GM23338 (cell line): ENCODE results near the gene DPM1.

Experiments used
- CTCF ChIP-seq, 2 experiments: fragments of 200-600 bp in 1 of 2; sonication (generic) in 1 of 2; conservative IDR thresholded peaks; 2 replicates each; pipeline versions ENCODE4 v1.5.1 to v1.6.1; 2016 to 2017; ENCODE audit warnings: antibody characterized with exemption in 2 of 2, low read depth in 2 of 2, mild to moderate bottlenecking in 2 of 2, moderate library complexity in 1 of 2
- EZH2phosphoT487 ChIP-seq: fragments of 200-600 bp; sonication (generic); IDR thresholded peaks from one replicate; pipeline ENCODE4 v1.8.1; 2018; ENCODE audit warnings: antibody characterized with exemption; ENCODE audit not compliant: unreplicated experiment

- TF ChIP-seq CTCF (conservative IDR thresholded peaks at IDR 0.05; ENCODE audit: low read depth in 2 of 2) (no peak), EZH2phosphoT487 (no peak)
Measured at GRCh38 chr20:50983321-50983720, 25.0 kb upstream of the DPM1 start.
